ENCODE measurements around the gene TATDN2. TPM values are rescaled to one million over a fixed set of nuclear protein-coding genes. Genes with fewer than 3 reads are reported as not detected.
"Not testable (repeated sequence)": the region's sequence is repeated elsewhere in the genome, so short reads cannot be mapped to it uniquely, and the experiment has no call there.

TATDN2 gene
- total and polyA plus RNA-seq, 4 donors = 12.0 to 32.9 (median 23.8) TPM

DNA sequence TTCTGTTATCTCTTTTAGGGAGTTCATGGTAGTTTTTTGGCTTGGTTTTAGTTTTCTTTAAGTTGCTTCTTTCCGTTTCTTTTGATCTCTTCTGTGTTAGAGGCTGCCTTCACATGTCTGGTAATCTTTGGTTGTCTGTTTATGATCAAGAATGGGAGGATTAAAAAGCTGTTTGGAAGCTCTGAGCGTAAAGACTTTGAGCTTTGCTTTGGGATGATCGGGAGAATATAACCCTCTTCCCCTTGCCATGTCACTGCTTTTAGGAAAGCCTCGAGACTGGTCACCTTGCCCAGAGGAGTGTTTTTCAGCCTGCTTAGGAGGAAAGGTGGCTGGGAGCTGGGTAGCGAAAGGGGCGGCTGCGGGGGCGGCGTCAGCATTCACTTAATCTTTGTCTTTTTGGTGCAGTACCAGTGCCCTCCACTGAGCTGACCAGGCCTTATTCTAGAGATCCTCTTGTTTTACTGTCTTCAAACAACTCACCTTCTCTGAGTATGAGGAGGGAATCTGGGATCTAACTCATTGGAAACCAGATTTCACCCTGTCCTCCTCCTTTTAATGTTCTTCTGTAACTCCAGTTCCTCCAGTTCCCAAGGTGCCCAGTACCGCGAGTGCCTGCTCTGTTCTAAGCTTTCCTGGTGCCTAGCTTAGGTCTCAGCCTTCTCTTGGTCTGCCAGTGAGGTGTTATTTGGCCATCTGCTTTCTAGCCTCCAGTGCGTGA is 15.5 kb downstream of the TATDN2 start:
- peak overlapping the region in 1 of 2 donors; percentile 52 for H3K27ac ChIP-seq (ENCODE audit: low read depth in 1 of 2, low read length in 1 of 2)
- 61 to 78% methylated on average over 12 of the region's 12 CpGs for WGBS, 2 donors
- H3K9me3 ChIP-seq (ENCODE audit: control insufficient read depth in 4 of 4, insufficient read depth in 3 of 4, low read length in 3 of 4) = no peaks in the 10 kb centered on the region
- ATAC-seq (ENCODE audit: insufficient read depth, low FRiP score) (no peak), DNase-seq (peak in 2 of 3 donors; percentile 17 to 18)
- no peak overlapping the region for H3K4me3 ChIP-seq
- peak overlapping the region in 1 of 2 donors; percentile 75 for H3K9ac ChIP-seq (ENCODE audit: insufficient read depth in 1 of 2, low read length in 2 of 2)
- no peak for TF ChIP-seq CTCF (IDR thresholded peaks at IDR 0.05; ENCODE audit: control extremely low read depth, extremely low read depth)
- peaks cover 18 to 22% (median 19%) of the 10 kb centered on the region in 4 donors for H3K36me3 ChIP-seq (ENCODE audit: control insufficient read depth in 4 of 4, insufficient read depth in 4 of 4, low read length in 4 of 4)
- peaks cover 0 to 5% (median 2%) of the 10 kb centered on the region in 5 donors for H3K4me1 ChIP-seq (ENCODE audit: control insufficient read depth in 5 of 5, insufficient read depth in 5 of 5, low read length in 5 of 5)
- H3K27me3 ChIP-seq (ENCODE audit: control insufficient read depth in 3 of 3, insufficient read depth in 3 of 3, low read length in 2 of 3) = no peaks in the 10 kb centered on the region

- no peak for TF ChIP-seq CTCF (IDR thresholded peaks at IDR 0.05; ENCODE audit: control extremely low read depth, extremely low read depth)
- peaks cover 15 to 28% (median 17%) of the 10 kb centered on the region in 4 donors for H3K36me3 ChIP-seq (ENCODE audit: control insufficient read depth in 4 of 4, insufficient read depth in 4 of 4, low read length in 4 of 4)
These were observed 17.6 kb downstream of the TATDN2 start for GRCh38 chr3:10265833-10266232.

GRCh38 chr3:10266936-10267335 is 18.7 kb downstream of the TATDN2 start:
- H3K27ac ChIP-seq (ENCODE audit: low read depth in 1 of 2, low read length in 1 of 2); H3K9me3 ChIP-seq (ENCODE audit: control insufficient read depth in 4 of 4, insufficient read depth in 3 of 4, low read length in 3 of 4); ATAC-seq (ENCODE audit: insufficient read depth, low FRiP score); H3K4me3 ChIP-seq; H3K4me1 ChIP-seq (ENCODE audit: control insufficient read depth in 5 of 5, insufficient read depth in 5 of 5, low read length in 5 of 5); H3K27me3 ChIP-seq (ENCODE audit: control insufficient read depth in 3 of 3, insufficient read depth in 3 of 3, low read length in 2 of 3); DNase-seq; H3K9ac ChIP-seq (ENCODE audit: insufficient read depth in 1 of 2, low read length in 2 of 2): not testable (repeated sequence)
- H3K36me3 ChIP-seq (ENCODE audit: control insufficient read depth in 4 of 4, insufficient read depth in 4 of 4, low read length in 4 of 4) = peaks cover 9 to 29% (median 13%) of the 10 kb centered on the region in 4 donors
- WGBS, 2 donors = 82 to 87% methylated on average over 7 of the region's 7 CpGs

More at GRCh38 chr3:10265833-10266232, 17.6 kb downstream of the TATDN2 start:
- Histone ChIP-seq H3K4me1 (ENCODE audit: control insufficient read depth in 5 of 5, insufficient read depth in 5 of 5, low read length in 5 of 5) (peaks cover 0 to 5% (median 2%) of the 10 kb centered on the region in 5 donors), H3K9me3 (ENCODE audit: control insufficient read depth in 4 of 4, insufficient read depth in 3 of 4, low read length in 3 of 4) (no peaks in the 10 kb centered on the region), H3K9ac (ENCODE audit: insufficient read depth in 1 of 2, low read length in 2 of 2) (no peak overlapping the region), H3K4me3 (no peak overlapping the region), H3K27me3 (ENCODE audit: control insufficient read depth in 3 of 3, insufficient read depth in 3 of 3, low read length in 2 of 3) (no peaks in the 10 kb centered on the region), H3K27ac (ENCODE audit: low read depth in 1 of 2, low read length in 1 of 2) (no peak overlapping the region)
- 95 to 96% methylated on average over 2 of the region's 2 CpGs for WGBS, 2 donors
- DNase-seq = no peak
- ATAC-seq (ENCODE audit: insufficient read depth, low FRiP score) = no peak

- Histone ChIP-seq H3K9ac (ENCODE audit: insufficient read depth in 1 of 2, low read length in 2 of 2) (no peak overlapping the region), H3K9me3 (ENCODE audit: control insufficient read depth in 4 of 4, insufficient read depth in 3 of 4, low read length in 3 of 4) (no peaks in the 10 kb centered on the region), H3K27me3 (ENCODE audit: control insufficient read depth in 3 of 3, insufficient read depth in 3 of 3, low read length in 2 of 3) (no peaks in the 10 kb centered on the region), H3K36me3 (ENCODE audit: control insufficient read depth in 4 of 4, insufficient read depth in 4 of 4, low read length in 4 of 4) (peaks cover 8 to 29% (median 12%) of the 10 kb centered on the region in 4 donors), H3K27ac (ENCODE audit: low read depth in 1 of 2, low read length in 1 of 2) (no peak overlapping the region), H3K4me1 (ENCODE audit: control insufficient read depth in 5 of 5, insufficient read depth in 5 of 5, low read length in 5 of 5) (peaks cover 0 to 5% (median 2%) of the 10 kb centered on the region in 5 donors), H3K4me3 (no peak overlapping the region)
- TF ChIP-seq CTCF (IDR thresholded peaks at IDR 0.05; ENCODE audit: control extremely low read depth, extremely low read depth) = no peak
- ATAC-seq (ENCODE audit: insufficient read depth, low FRiP score) (no peak), DNase-seq (no peak)
These were observed 19.9 kb downstream of the TATDN2 start for GRCh38 chr3:10268116-10268515.
